ENCODE data around the gene SNPH. TPM values are rescaled to one million over a fixed set of nuclear protein-coding genes. Genes with fewer than 3 reads are reported as not detected.
"Not testable (repeated sequence)": the region's sequence is repeated elsewhere in the genome, so short reads cannot be mapped to it uniquely, and the experiment has no call there.

The SNPH gene
- total RNA-seq, result 6.9 TPM
- long read RNA-seq, partial matches to known transcripts, result 0 of 20 reads
- long read RNA-seq, other reads (novel, unspliced or antisense), result 20 of 20 reads

GRCh38 chr20:1266167-1266973 is at the start of gene SNPH:
Gene SNPH (plus strand): TSS chr20:1266294. CDS start chr20:1296240, 29,946 bp downstream.
- DNase-seq (ENCODE audit: low spot score), result peak; percentile 86
- intact Hi-C loops (cut with DNase I), result no loop called here

GRCh38 chr20:1216527-1217427 is 49.3 kb upstream of the SNPH start:
- intact Hi-C loops (cut with DNase I), result loop anchor here (10.0 kb wide), 2 partner anchors 102 to 262 kb away; partner anchors contain the start of gene PSMF1
- DNase-seq (ENCODE audit: low spot score), result not testable (repeated sequence)

- DNase-seq (ENCODE audit: low spot score); intact Hi-C loops (cut with DNase I): not testable (repeated sequence)
These were observed 43.3 kb upstream of the SNPH start for GRCh38 chr20:1222750-1223149.

- intact Hi-C loops (cut with DNase I), result no loop called here
- no peak for DNase-seq (ENCODE audit: low spot score)
These were observed 41.7 kb upstream of the SNPH start for GRCh38 chr20:1224205-1224890.

- no peak for DNase-seq (ENCODE audit: low spot score)
- intact Hi-C loops (cut with DNase I), result no loop called here
These were observed 40.8 kb upstream of the SNPH start for GRCh38 chr20:1225263-1225782.

- DNase-seq (ENCODE audit: low spot score), result peak; percentile 91
- intact Hi-C loops (cut with DNase I), result no loop called here
These were observed 40.1 kb upstream of the SNPH start, which contains the start of gene RAD21L1 for GRCh38 chr20:1225783-1226654. Gene RAD21L1 (plus strand): TSS chr20:1226044. CDS start chr20:1228454, 2,410 bp downstream.

- DNase-seq (ENCODE audit: low spot score), result no peak
- intact Hi-C loops (cut with DNase I), result no loop called here
These were observed 36.6 kb upstream of the SNPH start for GRCh38 chr20:1229541-1229940.

GRCh38 chr20:1232286-1233111 is 33.6 kb upstream of the SNPH start:
- intact Hi-C loops (cut with DNase I), result no loop called here

GRCh38 chr20:1240549-1240948 is 25.5 kb upstream of the SNPH start:
- intact Hi-C loops (cut with DNase I), result no loop called here
- no peak for DNase-seq (ENCODE audit: low spot score)

More at GRCh38 chr20:1232286-1233111, 33.6 kb upstream of the SNPH start:
- no peak for DNase-seq (ENCODE audit: low spot score)

GRCh38 chr20:1241456-1241855 is 24.6 kb upstream of the SNPH start:
- intact Hi-C loops (cut with DNase I), result no loop called here
- no peak for DNase-seq (ENCODE audit: low spot score)

GRCh38 chr20:1242099-1242498 is 24.0 kb upstream of the SNPH start:
- no peak for DNase-seq (ENCODE audit: low spot score)
- intact Hi-C loops (cut with DNase I), result no loop called here

- no peak for DNase-seq (ENCODE audit: low spot score)
- intact Hi-C loops (cut with DNase I), result no loop called here
These were observed 23.6 kb upstream of the SNPH start for GRCh38 chr20:1242530-1242929.

GRCh38 chr20:1245578-1245977 is 20.5 kb upstream of the SNPH start:
- DNase-seq (ENCODE audit: low spot score), result no peak
- intact Hi-C loops (cut with DNase I), result no loop called here

GRCh38 chr20:1247689-1248088 is 18.4 kb upstream of the SNPH start:
- no peak for DNase-seq (ENCODE audit: low spot score)
- intact Hi-C loops (cut with DNase I), result no loop called here

GRCh38 chr20:1250282-1250681 is 15.8 kb upstream of the SNPH start:
- DNase-seq (ENCODE audit: low spot score); intact Hi-C loops (cut with DNase I): not testable (repeated sequence)

GRCh38 chr20:1252416-1252815 is 13.7 kb upstream of the SNPH start:
- DNase-seq (ENCODE audit: low spot score), result no peak
- intact Hi-C loops (cut with DNase I), result no loop called here

GRCh38 chr20:1254254-1254653 is 11.8 kb upstream of the SNPH start:
- no peak for DNase-seq (ENCODE audit: low spot score)
- intact Hi-C loops (cut with DNase I), result no loop called here

- intact Hi-C loops (cut with DNase I), result no loop called here
- no peak for DNase-seq (ENCODE audit: low spot score)
These were observed 10.4 kb upstream of the SNPH start for GRCh38 chr20:1255675-1256074.
